SK-N-DZ (cell line): ENCODE measurements around the gene CHI3L1. TPM values are rescaled to one million over a fixed set of nuclear protein-coding genes. Genes with fewer than 3 reads are reported as not detected.
"Not testable (repeated sequence)": the region's sequence is repeated elsewhere in the genome, so short reads cannot be mapped to it uniquely, and the experiment has no call there.

Experiments used
- DNase-seq: peaks from one replicate; pipeline ENCODE4 v3.0.0-alpha.2; 2015; ENCODE audit warnings: low spot score
- polyA plus RNA-seq, 2 experiments: library from polyadenylated mRNA; depleted of rRNA; stranded (reverse); fragments of >200 nt; gene quantifications; 2 replicates each; pipeline ENCODE4 v1.2.3, GENCODE V29; 2014

The CHI3L1 gene
- not detected in 2 replicates for polyA plus RNA-seq (2014; cell fraction: cytosol; rRNA removed)
- polyA plus RNA-seq (2014; cell fraction: nucleus; rRNA removed) = not detected in 2 replicates

DNA sequence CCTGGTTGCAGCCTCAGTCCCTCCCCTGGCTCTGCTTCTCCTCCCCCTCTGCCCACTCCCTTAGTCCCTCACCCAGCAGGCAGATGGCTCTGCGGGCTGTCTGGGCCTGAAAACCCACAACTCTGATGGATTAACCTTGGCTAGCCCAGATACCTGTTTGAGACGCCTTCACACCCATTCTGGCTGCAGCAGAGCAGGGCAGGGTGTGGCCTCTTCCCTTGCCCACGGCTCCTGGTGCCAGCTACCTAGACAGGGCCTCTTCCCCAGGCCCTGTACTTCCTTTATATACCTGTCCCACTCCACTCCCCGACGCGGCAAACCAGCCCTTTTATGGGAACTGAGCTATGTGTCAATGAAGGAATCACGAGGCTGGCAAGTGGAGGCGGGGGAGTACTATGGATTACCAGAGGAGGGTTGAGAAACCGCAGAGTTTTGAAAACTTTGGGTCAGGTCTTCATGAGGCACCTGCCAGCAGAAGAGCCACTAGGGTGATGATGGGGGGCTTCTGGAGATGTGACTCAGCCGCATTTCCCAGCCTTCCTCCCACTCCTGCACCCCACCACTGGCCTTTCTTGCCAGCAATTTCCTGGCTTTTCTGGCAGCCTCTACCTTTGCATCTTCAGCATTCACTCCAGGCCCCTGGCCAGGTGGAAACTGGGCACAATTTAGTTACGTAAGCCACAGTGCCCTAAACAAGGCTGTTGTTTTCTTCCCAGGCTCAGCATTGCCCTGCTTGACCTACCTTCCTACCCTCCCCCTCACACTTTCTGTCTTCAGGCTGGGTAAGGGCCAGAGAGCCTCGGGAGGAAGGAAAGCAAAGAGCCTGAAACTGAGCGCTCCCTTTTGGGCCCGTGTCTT lies at the start of gene CHI3L1:
Gene CHI3L1, minus strand, starts transcription at position 259 of the 858 bp plus-strand sequence. Its CDS starts 81 bp downstream, at position 178.
- DNase-seq = no peak

DNA sequence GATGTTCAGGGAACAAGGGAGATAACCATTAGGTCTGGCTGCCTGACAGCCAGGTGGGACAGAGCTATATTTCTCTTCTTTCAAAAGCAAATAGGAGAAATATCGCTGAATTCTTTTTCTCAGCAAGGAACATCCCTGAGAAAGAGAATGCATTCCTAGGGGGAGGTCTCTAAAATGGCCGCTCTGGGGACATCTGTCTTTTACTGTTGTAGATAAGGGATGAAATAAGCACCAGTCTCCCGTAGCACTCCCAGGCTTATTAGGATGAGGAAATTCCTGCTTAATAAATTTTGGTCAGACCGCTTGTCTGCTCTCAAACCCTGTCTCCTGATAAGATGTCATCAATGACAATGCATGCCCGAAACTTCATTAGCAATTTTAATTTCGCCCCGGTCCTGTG lies 48.4 kb upstream of the CHI3L1 start:
- DNase-seq = not testable (repeated sequence)

DNA sequence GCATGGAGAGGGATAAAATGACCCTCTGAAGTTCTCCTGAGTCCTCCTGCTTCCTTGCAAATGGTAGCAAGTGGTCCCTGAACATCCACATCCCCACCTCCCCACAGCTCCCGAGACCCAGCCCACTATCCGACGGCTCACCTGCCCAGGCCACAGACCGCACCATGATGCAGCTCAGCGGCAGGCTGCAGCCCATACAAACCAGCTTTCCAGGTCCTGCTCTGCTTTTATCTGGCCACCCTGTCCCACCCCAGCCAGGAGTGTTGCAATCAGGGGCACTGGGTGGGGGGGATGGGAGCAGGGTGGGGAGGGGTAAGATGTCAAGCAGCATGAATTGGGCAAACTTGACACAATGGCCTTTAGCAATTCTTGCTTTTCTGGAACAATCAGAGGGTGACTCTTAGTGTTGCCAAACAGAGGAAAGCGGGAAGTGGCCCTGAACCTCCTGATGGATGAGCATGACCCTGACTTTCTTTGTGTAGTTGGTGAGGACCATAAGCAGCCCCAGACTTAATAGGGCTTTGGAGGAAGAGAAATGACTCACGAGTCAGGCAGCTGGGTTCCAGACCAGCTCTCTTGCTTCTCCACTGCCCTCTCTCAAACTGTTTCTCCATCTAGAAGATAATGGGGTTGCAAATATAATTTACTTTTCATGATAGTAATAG lies 43.1 kb upstream of the CHI3L1 start, which contains the start of gene CHIT1:
Gene CHIT1, minus strand, starts transcription at position 203 of the 665 bp plus-strand sequence. Its CDS starts 37 bp downstream, at position 166.
- DNase-seq = no peak

DNA sequence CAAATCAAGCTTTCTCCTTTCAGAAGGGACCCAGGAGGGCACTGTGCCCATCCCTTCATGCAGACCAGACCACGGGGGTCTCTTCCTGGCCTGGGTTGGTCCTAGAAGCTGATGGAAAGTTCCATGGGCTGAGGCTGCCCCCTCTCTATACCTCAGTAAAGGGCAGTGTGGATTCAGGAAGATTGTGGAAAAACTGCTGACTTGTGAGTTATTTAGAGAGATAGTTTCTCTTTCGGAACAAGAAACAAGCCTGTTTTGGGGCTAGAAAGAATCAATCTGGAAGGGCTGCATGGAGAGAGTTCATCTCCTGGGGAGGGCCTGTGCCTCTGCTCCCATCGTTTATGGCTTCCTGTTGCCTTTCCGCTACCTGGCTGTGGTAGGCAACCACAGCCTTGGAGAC lies 42.2 kb upstream of the CHI3L1 start:
- no peak for DNase-seq

DNA sequence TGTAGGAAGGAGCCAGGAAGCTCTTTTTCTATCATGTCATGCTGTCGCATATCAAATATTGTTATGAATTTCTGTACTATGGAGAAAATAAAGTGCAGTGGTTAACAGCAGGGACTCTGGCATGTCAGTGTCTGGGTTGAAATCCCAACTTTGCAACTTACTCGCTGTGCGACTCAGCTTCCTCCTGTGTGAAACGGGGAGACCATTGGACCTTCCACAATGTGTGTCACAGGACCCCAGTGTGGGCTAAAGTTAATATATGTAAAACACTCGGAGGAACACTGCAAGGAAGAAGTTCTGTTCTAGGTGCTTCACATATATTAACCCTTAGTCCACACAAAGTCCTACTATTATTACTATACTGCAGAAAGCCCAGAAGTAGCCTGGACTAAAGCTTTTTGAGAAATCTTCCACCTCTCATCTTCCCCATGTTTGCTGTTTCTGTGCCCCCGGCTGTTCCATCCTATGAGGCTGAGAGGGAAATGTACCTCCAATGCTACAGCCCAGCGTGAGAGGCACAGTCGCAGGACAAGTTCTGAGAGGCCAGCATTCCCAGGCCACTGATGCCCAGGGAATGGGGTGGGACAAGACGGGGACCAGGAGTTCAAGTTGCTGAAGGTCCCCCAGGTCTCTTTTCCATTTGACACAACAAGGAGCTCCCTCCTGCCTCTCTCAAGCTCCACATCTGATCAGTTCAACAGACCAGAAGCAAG lies 41.0 kb upstream of the CHI3L1 start:
- DNase-seq = no peak

DNA sequence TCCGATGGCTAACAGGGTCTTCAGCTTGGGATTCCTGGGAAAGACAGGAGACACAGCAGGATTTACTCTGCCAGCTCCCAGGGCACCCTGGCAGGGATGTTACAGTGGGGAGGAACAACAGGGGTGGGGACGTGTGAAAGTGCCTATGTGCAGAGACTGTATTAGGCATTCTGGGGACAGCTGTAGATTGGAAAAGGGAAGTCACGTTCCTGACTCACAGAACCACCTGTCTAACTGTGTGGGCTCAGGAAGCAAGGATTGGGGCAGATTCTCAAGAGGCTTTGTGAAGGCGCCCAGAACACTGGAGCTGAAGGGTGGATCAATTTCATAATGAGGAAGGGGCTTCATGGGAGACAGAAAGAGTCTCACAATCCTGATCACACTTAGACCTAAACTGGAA lies 38.6 kb upstream of the CHI3L1 start:
- DNase-seq = no peak

DNA sequence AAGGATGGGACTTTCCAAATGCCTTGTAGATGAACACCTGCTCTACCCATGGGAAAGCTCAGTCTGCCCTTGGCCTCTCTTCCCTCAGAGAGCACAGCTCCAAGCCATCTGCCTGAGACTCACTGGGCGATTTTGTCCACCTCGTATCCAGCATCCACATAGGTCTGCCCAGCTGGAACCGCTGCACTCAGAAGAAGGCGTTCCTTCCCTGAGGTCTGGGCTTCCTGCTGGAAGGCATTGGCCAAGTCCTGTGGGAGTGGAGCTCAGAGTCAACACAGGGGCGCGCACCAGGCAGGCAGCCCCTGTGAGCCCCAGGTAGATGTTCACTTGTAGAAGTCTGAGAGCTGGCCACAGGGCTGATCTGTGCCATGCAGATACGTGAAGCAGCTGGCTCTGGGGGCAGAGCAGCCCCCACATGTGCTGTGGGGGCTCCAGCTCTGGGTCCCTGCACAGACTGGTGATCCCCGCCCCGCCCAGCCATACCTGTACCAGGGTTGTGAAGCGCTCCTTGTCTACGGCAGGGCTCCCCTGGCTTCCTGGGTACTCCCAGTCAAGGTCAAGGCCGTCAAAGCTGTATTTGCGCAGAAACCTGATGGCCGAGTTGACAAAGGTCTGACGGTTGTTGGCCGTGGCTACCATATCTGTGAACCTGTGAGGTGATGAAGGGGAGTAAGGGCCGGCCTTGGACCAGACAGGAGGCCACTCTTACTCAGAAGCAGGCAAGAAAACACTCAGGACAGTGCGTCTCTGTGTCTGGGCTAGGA lies 36.7 kb upstream of the CHI3L1 start:
- DNase-seq = no peak

DNA sequence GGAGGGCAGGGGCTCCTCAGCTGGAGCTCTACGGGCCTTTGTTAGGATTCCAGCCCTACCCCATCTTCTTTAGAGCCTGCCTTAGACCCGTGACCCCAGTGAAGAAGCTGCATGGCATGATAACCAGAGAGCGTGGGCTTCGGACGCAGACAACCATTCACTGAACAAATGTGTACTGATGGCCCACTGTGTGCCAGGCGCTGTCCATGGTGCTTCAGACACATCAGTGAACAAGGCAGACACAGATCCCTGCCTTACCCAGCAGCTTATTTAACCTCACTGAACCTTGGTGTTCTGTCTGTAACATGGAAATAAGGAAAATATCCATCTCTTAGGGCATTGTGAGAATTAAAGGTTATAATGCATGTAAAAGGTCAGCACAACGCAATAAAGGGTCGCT lies 33.4 kb upstream of the CHI3L1 start:
- DNase-seq = no peak

DNA sequence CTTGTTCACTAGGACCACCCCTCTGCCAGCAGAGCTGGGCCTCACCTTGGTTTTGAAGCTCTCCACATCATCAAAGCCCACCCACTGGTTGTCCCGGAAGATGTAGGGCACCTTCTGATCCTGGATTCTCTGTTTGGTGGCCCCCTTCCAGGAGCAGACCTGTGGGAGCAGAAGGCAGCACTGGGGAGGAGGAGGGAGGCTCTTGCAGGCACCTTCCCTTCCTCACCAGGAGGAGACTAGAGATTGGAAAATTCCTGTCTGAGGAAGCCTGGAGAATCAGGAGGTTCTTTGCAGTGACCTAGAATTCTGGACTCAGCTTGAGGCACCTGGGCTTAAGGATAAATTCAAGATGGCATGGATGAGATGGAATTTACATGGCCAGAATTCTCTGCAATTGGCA lies 32.7 kb upstream of the CHI3L1 start:
- no peak for DNase-seq

DNA sequence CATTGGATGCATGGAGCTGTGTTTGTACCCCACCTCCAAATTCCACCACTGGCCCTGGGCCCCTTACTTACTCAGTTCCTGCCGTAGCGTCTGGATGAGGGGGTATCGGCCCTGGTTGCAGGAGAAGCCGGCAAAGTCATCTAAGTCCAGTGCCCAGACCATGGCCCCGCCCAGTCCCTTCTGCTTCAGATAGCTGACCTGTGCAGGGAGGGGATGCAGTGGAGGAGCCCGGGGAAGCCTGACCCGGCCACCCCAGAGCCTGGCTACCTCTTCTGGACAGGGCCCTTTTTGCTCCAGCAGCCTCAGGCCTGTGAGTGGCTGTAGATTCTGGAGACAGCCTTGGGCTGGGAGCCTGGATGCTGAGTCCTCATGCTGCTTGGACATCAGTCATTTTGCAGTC lies 31.2 kb upstream of the CHI3L1 start:
- DNase-seq = no peak

DNA sequence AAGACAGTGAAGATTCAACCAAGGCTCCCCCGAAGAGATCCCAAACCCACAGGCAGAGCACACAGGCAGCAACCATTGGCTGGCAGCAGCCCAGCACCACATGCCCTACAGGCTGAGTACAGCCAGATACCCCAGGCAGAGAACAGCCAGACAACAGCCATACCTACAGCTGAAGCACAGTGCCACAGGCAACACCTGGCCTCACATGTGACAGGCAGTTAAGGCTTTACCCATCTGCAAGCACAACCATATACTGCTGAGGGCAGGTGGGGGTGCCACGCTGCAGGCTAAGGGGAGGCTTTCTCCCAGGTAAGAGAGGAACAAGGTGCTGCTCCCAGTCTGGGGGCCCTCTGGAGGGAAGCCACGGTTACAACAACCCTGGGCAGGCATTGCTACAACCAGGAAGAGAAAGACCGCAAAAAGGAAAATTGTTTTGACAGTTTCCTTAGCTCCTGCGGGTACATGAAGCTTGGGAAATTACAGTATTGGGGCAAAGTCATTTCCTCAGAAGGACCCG lies 30.7 kb upstream of the CHI3L1 start:
- DNase-seq = no peak

DNA sequence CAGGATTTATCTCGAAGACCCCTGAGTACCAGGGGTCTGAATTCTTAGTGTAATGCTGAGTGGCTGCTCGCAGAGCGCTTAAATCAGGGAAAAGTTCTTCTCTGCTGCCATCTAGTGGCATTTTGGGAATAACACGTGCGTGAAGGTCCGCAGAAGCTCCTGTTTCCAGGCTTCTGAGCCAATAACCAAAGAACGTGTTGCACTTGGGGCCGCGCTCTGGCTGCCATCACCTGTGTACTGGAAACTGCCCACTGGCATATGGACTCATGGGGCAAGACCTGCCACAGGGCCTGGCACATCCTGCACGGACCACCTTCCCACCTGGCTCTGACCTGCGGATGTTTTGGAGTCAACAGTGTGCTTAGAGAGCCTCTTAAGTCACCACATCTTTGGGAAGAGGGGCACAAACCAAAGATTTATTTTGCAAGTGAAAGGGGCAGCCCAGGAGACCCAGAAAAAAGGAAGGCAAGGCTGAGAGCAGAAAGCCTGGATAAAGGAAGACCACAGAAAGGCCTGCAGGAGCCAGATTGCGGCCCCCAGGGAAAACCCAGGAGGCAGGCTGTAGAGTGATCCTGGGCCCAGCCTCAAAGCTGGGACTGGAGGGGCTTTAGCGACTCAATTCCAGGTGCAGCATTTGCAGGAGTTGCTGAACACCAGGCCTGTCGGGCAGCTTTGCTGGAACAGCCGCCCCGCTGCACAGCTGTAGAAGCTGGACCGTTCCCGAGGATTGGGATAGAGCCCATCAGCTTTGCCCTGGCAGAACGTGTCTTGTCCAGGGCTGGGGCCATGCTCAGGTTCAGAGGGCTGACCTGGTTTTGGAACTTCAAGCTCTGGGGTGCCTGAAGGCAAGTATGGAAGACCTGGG lies 30.0 kb upstream of the CHI3L1 start:
- peak; percentile 69 for DNase-seq

DNA sequence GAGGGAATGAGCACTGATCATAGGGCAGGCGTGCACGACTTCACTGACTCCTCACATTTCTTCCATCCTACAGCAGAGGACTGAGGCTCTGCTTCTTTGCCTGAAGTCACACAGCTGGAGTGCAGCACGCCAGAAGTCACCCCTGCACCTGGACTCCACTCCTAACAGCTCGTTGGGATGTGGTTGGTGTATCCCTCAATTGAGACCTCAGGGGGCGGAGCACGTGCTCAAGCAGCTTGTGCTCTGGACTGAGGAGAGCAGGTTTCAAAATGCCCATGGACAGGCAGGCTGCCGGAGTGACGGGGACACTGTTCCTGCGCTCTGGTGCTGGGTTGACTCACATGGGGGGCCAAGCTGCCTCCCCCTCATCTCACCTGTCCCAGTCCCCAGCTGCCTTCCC lies 29.1 kb upstream of the CHI3L1 start:
- DNase-seq = no peak

DNA sequence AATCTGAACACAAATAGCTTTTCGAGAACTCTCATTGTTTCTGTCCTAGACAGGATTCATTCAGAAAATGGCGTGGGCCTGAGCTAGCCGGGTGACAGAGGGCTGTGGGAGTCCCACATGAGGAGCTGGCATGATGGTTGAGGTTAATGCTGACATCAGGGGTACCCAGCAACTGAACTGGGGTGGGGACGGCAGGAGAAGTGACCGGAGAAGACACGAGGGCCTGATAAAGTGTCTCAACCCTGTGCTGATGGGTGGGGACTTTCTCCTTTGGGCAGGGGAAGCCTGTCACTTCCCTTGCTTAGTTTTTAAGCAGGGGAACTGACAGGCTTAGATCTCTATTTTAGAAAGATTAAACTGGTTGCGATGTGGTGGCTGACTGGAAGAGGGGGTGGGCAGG lies 28.4 kb upstream of the CHI3L1 start:
- DNase-seq = no peak

DNA sequence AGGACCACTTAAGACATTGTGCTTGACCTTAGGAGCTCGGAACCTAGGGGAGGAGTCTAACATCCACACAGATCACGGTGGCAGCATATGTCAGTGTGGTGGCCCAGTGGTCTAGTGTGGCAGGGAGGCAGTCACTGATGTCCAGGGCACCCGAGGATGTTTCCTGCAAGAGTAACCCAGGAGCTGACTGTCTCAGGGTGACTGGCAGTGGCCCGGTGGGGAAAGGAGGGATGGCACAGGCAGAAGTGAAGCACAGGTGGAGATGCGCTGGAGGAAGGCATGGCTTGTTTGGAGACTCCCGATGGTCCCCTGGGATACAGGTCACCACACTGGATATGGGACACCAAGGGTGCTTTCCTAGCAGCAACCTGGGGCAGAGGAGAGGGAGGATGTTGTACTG lies 26.6 kb upstream of the CHI3L1 start:
- DNase-seq = no peak

DNA sequence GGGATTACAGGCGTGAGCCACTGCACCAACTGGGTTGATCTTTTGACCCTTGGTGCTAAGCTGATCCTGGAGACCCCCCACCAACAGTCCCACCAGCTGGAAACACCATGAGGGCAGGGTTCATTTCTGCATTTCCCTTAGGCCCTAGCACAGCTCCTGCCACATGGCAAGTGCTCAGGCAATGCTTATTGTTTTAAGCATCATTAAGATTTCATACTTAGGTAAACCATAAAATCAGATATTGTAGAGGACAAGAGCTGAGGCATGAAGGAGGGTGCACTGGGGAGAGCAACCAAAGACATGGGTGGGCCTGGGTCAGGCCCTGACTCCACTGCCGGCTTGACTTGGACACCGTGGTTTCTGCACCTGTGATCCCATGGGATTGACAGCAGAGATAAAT lies 25.3 kb upstream of the CHI3L1 start:
- DNase-seq = no peak

DNA sequence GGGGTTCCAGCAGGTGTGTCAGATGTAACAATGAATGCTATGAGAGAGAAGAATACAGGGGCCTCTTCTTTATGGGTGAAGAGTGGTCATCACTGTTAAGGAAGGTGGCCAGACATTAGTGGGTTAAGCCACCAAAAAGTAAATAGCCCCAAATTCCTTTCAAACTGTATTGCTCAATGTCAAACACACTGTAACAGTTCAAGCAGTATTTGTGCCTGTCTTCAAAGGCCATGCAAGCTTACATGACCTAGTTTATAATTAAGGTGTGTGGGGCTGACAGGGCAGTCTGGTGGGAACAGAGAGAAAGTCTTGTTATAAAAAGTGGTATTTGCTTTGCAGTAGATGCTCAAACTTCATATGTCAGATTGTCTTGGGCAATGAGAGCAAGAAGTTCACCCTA lies 24.5 kb upstream of the CHI3L1 start:
- DNase-seq = no peak

DNA sequence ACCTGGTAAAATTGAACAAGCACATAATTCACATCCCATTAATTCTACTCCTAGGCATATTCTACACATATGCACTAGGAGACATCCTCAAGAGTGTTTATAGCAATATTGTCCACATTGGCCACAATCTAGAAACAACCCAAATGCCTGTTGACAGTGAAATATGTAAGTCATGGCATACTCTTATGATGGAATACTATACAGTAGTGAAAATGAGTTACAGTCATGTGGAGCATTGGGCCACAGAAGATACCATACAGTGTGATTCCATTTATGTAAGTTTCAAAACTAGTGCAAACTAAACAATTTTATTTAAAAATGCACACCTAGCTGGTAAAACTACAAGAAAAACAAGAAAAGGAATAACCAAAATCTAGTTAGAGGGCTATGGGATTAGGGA lies 23.8 kb upstream of the CHI3L1 start:
- DNase-seq = no peak

DNA sequence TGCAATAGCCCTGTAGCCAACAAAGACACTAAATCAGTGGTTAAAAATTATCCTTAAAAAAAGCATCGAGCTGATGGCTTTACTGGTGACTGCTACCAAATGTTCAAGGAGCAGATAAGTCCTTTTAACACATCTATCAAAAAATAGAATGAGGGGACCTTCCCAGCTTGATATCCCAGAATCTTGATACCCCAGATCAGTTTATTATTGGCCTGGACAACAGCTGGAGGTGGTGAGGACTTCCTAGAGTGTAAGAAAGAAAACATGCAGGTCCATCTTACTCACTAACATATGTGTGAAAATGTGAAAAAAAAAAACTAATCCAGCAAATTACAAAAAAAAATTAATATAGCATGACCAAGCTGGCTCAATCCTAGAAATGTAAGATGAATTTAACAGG lies 21.7 kb upstream of the CHI3L1 start:
- DNase-seq = no peak

DNA sequence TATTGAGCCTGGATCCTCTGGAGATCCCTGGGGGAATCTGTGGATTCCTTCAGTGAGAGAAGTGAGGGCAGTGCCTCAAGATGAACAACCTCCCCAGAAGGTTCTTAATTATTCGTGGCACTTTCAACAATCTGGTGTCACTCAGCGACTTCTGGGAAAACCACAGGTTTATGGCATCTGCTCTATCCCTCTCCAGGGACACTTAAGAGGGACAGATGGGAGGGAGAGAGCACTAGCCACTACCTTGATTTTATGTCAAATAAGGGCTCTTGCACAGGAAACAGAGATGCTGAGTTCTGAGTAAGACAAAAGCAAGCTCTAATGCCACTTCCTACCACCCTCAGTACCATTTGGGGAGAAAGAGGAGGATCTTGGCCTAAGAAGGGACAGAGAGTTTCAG lies 21.2 kb upstream of the CHI3L1 start:
- no peak for DNase-seq
